ENCODE measurements around the gene TK1. TPM values are rescaled to one million over a fixed set of nuclear protein-coding genes. Genes with fewer than 3 reads are reported as not detected.
"Not testable (repeated sequence)": the region's sequence is repeated elsewhere in the genome, so short reads cannot be mapped to it uniquely, and the experiment has no call there.

The TK1 gene
- total RNA-seq, 1 experiment from 2014 or later = 150 TPM

DNA sequence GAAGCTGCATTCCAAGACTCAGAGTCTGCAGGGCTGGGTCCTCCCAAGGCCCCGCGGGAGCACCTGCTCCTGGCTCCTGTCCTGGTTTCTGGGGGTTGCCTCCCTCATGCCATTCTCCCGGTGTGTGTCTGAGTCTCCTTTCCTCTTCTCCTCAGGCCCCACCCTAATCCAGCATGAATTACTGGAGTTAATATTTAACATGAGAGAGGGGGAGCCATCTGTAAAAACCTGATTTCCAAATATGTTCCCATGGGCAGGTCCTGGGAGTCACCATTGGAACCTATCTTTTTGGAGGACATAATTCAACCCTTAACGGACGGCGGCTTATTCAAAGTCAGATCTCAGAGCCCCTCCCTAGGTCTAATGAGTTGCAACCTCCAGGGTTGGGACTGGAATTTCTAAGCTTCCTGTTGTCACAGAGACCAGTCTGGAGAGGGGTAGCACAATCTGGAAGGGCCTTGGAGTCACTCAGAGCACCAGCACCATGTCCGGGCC is 35.3 kb downstream of the TK1 start:
- no peak for DNase-seq (ENCODE audit: low read depth)

DNA sequence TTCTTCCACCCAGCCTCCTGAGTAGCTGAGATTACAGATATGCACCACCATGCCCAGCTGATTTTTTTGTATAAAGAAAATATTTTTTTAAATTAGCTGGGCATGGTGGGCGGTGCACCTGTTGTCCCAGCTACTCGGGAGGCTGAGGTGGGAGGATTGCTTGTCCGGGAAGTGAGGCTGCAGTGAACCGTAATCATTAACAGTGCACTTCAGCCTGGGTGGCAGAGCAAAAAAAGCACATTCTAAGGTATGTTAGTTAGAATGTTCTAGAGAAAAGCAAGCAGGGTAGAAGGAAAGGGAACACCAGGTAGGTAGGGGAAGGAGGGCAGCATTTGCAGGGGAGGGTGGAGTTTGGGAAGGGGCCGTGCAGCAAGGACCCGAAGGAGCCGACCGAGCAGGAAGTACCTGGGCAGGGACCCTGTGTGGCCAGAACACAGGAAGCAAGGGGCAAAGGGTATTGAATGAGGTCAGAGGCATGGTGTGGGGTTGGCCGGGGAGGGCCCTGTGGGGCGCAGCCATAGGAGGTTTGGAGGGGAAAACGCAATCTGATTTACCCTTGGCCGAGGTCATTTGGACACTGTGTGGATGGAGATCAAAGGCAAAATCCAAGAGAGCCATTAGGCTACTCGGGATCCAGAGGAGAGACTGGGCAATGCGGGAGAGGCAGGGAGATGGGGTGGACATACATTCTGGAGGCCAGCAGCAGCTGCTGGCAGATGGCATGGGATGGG is 38.4 kb downstream of the TK1 start:
- no peak for DNase-seq (ENCODE audit: low read depth)

DNA sequence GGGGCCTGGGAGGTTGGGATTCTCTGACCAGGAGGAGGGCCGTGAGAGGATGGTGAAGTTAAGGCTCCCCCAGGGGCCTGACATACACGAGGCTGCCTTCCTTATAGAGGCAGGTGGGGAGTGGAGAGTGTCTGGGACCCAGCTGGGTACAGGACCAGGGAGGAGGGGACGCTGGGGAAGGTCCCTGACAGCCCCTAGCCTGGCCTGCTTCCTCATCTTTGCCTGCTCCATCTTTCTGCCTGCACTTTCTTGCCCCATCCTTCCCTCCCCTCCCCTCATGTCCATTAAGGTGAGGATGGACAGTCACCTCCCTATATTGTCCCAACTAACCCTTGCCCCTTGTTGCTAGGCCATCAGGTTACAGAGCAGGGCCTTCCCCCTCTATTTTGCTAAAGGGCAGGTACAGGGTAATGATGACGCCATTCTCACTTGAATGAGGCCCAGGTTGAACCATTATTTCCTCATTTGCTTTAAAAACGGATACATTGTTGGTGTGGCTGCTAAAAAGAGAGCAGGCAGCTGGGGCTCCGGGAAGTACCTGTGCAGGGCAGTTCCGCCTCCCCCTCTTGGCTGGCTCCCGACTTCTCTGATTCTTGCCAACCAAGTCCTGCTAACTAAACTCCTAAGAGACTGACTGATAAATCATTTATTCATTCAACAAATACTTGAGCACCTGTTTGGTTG is 39.4 kb downstream of the TK1 start:
- DNase-seq (ENCODE audit: low read depth) = no peak

DNA sequence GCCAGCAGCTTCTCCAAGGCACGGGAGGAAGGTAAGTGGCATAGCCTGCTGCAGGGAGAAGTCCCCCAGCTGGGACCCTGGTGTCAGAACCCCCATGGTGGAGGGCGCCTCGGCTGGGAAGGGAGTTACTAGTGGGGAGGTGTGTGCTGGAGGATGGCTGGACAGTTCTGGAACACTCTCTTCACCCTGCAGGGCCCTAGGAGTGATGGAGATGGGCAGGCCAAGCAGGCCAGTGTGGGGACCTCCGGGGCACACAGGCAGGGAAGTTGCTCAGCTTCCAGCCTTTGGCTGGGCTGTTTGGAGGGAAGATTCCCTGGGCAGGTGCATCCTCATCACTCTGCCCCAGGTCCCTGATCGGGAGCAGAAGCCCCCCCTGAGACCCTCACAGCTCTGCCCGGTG is 40.0 kb downstream of the TK1 start:
- DNase-seq (ENCODE audit: low read depth) = no peak

DNA sequence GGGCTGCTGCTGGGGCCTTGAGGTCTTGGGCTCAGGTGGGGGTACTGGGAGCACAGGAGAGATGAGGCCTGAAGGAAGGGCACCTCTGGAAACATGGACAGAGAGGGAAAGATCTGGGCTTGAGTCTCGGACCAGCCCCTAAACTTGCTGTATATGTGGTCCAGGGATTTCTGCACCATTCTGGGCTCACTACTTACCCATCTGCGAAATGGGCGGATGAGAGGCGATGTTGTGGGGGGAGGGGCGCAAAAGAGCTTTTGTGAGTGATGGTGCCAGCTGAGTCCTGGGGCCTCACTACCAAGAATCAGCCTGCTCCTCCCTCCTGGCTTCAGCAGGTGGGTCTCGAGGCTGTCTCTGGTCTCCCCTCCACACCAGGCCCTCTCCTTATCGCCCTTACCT is 40.4 kb downstream of the TK1 start:
- DNase-seq (ENCODE audit: low read depth) = no peak

DNA sequence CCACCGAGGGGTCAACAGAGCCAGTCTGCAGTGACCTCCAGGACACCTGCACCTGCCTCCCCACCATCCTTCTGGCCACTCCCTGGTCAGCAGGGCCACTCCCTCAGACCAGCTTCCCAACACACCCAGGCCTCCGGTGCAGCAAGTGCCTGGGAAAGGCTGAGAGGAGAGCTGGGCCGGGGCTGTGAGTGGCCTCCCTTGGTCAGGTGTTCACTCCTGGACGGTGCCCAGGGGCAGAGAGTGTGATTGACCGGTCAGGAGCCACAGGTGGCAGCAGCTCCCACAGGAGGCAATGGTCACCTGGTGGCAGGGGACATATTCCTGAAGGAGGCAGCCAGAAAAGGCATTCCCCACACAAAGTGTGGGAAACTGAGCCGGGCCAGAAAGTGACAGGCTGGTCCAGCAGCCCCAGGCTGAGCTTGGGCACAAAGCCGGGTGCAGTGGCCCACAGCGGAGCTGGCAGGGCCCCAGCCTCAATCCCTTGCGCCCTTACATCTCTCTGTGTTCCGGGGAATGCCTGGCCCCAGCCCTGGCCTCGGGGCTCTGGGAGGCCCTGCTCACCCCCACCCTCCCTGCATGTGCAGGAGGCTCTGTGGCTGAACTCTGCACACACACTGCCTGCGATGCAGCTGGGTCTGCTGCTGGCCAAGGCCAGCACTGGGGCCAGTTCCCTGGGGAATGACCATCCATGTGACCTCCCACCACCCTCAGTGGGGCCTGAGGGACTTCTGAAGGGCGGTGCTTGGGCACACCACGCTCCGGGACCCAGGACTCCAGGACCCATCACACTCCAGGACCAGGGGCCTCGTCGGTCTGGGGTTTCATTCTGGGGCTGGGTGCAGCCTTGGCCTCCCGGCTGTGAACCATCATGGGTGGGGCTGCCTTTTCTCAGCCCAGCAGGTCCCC is 41.9 kb downstream of the TK1 start:
- DNase-seq (ENCODE audit: low read depth) = peak; percentile 29

DNA sequence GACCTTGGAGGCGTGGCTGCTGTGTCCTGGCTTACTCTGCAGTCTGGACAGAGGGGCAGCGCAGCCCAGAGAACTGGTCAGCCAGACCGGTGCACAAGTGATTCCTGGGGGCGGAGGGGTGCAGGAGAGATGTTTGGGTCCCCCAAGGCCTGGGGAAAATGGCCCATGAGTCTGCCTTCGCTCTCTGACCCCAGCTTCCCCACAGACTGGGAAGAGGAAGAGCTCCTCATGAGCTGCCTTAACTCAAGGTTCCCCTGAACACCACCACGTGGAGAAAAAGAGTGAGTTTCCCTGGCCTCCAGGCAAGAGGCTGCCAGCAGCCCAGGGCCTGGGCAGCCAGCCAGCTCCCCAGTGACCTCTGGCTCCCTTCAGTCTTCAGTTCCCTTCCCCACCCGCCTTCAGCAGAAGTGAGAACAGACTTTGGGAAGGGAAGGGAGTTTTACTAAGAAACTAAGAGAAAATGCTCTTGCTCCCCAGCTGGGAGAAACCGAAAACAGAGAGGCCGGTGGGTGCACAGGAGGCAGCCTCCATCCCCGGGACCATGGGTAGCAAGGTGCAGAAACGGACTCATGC is 42.6 kb downstream of the TK1 start:
- peak; percentile 87 for DNase-seq (ENCODE audit: low read depth)

DNA sequence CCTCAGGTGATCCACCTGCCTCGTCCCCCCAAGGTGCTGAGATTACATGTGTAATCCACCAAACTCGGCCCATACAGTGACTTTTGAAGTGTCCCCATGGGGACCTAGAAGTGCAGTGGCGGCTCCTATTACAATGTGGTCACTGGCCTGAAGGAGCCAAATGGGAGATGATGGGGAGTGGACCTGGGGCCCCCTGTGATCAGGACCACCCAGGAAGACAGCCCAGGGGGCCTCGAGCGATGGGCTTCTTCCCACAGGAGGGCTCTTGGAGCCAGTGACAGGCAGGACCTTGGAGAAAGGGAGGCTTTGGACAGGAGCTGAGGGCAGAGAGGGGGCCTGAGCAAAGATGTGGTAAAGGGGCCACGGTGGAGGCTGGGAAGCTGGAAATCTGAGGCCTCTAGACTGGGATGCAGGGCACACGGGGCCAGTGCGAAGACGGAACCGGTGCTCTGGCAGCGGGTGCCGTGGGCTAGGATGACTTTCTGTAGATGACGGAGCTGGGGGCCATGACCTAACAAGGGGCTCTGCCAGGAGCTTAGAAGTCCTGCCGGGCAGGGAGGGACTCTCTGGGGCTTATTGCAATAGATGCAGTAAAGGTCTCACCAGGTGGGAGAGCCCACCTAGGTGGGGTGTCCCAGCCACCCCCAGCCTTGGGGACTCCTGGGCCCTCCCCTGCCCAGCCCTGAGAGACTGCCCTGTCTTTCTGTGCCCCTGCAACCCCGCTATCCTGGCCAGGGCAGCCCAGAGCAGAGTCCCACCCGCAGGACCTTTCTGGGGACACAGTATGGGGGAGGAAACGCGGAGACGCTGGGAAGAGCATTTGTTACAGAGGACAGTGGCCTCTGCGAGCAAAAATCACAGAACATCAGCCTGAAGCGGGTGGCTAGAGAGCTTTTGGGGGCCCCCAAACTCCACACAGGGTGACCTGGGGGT is 43.4 kb downstream of the TK1 start:
- no peak for DNase-seq (ENCODE audit: low read depth)

DNA sequence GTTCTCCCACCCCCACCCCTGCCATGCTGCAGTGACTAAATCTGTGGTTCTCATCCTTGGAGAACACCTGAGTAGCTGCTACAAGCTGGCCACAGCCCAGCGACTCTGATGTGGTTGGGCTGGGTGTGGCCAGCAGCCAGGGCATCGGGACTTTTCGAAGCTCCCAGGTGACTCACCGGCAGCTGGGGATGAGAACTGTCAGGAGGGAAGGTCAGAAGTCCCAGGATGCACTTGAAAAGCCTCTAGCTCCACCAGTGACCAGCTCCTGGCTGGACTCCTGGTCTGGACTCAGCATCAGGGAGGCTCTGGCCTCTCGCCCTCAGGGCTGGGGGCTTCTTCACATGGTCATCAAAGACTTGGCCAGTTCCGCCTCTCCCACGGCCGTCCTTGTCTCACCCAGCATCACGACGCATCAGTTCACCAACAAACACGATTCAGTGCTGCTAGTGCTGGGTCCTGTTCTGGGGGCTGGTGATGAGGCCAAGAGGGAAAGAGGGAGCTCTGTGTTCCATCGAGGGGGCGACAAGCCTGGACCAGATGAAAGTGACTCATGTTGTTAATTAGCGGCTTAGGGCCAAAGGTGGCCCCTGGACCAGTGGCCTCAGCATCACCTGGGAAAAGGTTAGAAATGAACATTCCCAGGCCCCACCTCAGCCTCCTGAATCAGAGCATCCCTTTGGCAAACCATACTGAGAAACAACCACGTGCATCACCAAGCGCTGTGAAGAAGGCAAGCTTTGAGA is 44.6 kb downstream of the TK1 start:
- DNase-seq (ENCODE audit: low read depth) = peak; percentile 94

DNA sequence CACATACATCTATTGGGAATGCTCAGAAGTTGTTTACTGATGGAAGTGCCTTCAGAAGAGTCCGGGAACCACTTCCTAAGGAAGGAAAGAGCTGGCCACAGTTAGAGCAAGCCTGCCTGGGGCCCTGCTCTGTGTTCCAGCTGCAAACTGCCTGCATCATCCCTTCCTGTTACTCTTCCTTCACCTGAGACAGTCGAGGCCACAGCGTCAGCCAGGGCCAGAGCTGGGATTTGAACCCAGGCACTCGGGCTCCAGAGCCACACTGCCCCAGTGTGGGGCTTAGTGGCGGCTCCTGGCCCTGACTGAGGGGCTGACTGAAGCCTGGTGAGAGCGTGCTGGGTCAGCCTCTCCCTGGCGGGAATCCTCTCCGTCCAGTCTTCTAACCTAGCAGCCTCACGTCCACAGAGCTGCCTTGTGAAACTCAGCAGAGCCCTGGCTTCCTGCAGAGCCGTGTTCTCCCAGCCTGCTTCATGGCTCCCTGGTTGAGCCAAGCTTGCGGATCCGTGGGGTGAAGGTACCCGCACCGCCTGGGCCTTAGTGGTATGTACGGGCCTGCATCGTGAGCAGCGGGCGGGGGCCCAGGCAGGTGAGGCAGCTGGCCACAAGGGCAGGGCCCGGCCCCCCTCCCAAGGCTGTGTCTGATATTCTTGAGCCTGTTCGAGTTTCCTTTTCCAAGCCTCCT is 45.3 kb downstream of the TK1 start:
- no peak for DNase-seq (ENCODE audit: low read depth)

DNA sequence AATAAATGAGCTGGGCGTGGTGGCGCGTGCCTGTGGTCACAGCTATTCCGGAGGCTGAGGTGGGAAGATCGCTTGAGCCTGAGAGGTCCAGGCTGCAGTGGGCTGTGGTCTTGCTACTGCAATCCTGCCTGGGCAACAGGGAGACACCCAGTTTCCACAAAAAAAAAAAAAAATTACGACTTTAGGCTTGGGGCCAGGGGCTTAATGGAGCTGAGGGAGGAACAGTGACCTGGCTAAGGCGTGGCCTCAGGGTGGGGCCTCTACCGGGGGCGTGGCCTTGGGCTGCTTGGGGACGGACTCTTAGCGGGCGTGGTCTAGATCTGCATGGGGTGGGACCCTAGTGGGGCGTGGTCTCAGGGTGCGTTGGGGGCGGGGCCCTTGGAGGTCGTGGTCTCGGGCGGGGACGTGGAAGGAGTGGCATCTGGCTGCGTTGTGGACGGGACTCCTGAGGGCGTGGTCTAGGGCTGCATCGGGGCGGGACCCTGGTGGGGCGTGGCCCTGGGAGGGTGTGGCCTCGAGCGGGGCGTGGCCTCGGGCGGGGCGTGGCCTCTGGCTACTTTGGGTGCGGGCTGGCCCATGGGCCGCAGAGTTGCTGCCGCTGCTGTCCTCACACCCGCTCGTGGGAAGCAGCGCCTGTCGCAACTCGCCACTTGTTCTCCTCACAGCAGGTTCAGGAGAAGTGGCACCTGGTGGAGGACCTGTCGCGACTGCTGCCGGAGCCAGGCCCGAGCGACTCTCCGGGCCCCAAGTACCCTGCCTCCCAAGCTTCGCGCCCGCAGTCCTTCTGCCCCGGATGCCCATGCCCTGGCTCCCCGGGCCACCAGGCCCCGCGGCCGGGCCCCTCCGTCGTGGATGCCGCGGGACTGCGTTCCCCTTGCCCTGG is 46.4 kb downstream of the TK1 start:
- peak; percentile 64 for DNase-seq (ENCODE audit: low read depth)

DNA sequence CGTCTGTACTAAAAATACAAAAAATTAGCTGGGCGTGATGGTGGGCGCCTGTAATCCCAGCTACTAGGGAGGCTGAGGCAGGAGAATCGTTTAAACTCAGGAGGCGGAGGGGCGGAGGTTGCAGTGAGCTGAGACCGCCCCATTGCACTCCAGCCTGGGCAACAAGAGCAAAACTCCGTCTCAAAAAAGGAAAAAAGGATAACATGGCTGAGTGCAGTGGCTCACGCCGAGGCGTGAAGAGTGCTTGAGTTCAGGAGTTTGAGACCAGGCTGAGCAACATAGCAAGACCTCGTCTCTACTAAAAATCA is 47.0 kb downstream of the TK1 start:
- DNase-seq (ENCODE audit: low read depth) = not testable (repeated sequence)

DNA sequence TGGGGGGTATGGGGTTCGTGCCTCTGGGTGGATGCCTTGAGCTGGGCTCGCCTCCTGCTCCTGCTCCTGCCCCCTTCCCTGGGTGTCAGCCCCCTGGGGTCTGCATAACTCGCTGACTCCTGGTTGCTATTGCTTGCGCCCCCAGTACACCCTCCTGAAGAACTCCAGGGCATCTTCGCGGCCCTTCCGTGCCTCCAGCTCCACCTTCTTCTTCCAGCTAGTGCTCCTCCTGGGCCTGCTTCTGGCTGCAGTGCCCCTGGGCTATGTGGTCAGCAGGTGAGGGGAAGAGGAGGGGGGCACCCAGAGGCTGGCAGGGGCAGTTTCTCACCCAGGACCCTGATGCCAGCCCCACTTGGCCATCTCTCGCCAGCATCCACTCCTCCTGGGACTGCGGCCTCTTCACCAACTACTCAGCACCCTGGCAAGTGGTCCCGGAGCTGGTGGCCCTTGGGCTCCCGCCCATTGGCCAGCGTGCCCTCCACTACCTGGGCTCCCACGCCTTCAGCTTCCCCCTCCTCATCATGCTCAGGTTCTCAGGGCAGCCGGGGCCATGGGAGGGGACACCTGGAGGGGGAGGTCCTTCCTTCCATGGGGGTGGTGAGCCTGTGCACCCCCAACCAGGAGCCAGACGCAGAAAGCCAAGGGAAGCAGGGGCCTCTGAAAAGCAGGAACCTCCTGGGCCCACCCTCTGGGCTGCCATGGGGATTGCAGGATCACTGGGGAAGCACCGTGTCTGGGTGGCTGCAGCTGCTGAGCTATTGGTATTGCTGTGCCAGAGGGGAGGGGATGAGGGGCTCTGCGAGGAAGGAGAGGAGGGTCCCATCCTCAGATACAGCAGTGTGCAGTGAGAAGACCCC is 48.4 kb downstream of the TK1 start:
- no peak for DNase-seq (ENCODE audit: low read depth)

DNA sequence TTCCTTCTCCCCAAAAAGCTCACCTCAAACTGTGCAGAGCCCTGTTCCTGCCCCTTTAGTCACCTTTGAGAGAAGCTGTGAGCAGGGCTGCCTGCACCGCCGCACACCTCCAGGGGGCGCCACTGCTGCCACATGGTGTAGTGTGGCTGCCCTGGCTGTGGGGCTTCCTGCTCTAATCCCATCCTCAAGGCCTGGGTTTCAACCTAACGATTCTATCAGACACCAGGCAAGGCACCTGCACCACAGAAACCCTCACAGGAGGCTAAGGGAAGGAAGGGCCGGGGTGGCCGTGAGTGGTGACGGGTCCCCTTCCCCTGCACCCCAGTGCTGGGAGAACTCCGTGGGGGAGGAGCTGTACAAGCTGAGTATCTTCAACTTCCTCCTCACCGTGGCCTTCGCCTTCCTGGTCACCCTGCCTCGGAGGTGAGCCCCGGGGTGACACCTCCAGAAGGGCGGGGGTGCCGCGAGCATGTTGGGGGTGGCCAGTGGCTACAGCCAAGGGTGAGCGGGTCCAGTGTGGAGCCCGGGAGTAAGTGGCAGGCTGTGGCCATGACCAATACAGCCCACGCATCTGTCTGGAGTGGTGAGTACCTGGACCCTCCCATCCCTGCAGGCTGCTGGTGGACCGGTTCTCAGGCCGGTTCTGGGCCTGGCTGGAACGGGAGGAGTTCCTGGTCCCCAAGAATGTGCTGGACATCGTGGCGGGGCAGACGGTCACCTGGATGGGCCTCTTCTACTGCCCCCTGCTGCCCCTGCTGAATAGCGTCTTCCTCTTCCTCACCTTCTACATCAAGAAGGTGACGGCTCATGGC is 49.3 kb downstream of the TK1 start:
- no peak for DNase-seq (ENCODE audit: low read depth)

DNA sequence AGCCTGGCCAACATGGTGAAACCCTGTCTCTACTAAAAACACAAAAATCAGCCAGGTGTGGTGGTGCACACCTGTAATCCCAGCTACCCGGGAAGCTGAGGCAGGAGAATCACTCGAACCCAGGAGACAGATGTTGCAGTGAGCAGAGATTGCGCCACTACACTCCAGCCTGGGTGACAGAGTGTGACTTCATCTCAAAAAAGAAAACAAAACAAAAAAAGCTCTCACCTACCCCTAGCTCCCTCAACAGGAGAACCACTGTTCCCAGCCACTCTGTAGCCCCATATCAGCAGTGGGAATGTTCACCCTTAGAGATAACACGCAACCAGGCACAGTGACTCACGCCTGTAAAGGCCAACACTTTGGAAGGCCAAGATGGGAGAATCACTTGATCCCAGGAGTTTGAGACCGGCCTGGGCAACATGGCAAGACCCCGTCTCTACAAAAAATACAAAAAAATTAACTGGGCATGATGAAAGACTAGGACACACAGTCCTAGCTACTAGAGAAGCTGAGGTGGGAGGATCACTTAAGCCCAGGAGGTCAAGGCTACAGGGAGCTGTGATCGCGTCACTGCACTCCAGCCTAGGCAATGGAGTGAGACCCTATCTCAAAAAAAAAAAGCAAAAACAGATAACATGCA is 50.9 kb downstream of the TK1 start:
- no peak for DNase-seq (ENCODE audit: low read depth)

DNA sequence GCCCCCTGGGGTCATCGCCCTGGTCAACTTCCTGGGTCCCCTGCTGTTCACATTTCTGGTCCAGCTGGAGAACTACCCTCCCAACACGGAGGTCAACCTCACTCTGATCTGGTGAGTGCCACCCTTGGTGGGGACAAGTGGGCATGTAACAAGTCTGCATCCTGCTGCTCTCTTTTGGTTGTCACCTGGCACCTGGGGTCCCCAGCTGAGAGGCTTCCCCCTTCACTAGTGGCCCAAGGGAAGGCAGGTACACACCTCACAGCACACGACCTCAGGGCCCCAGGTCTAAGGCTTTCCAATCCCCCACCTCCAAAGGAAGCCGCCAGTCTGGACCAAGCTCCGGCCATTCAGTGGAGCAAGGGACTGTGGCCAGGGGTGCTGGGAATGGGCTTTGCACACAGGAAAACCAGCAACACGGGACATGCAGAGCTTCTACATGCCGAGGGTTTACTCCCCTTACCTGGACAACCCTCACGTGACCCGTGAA is 51.9 kb downstream of the TK1 start:
- DNase-seq (ENCODE audit: low read depth) = no peak
